ENCODE results near the gene SERP2.

DNA sequence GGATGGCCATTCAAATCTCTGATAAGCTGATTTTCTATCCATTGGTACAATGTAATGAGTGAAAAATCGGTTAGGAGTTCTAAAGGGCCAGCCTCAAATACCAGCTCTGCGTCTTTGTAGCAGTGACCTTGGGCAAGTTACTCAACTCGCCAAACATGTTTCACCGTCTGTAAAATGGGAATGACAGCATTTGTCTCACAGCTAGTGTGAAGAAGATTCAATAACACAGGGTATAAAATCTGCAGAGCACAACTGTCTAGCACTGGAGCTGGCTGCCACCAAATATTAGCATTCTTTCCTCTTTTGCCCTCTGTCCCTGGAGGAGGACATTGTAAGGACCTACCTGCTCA lies 22.1 kb upstream of the SERP2 start:
- TF ChIP-seq, protein P1, sequence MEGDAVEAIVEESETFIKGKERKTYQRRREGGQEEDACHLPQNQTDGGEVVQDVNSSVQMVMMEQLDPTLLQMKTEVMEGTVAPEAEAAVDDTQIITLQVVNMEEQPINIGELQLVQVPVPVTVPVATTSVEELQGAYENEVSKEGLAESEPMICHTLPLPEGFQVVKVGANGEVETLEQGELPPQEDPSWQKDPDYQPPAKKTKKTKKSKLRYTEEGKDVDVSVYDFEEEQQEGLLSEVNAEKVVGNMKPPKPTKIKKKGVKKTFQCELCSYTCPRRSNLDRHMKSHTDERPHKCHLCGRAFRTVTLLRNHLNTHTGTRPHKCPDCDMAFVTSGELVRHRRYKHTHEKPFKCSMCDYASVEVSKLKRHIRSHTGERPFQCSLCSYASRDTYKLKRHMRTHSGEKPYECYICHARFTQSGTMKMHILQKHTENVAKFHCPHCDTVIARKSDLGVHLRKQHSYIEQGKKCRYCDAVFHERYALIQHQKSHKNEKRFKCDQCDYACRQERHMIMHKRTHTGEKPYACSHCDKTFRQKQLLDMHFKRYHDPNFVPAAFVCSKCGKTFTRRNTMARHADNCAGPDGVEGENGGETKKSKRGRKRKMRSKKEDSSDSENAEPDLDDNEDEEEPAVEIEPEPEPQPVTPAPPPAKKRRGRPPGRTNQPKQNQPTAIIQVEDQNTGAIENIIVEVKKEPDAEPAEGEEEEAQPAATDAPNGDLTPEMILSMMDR (conservative IDR thresholded peaks at IDR 0.05 in 1 of 2, IDR thresholded peaks at IDR 0.05 in 1 of 2; ENCODE audit: low read depth in 1 of 2, low read length in 2 of 2): no peak
- TF ChIP-seq EZH2 (IDR thresholded peaks at IDR 0.05; ENCODE audit: low read length, missing control alignments): no peak

Data from fibroblast of lung (primary cell).